Measurements from ENCODE around the gene OXT. TPM values are rescaled to one million over a fixed set of nuclear protein-coding genes. Genes with fewer than 3 reads are reported as not detected.
A peak's percentile ranks its signal among the peaks of the same experiment; 100 is the strongest.

The OXT gene
- total and polyA plus RNA-seq, 2 of the 13 experiments (the other 11 are each of a cell fraction or from before 2014, with no cell fraction given) = not detected

GRCh38 chr20:3115190-3116107, 44.0 kb downstream of the OXT start (continued):
- TF ChIP-seq MAZ (IDR thresholded peaks at IDR 0.05; ENCODE audit: borderline replicate concordance, low read depth, low read length) (no peak), MAZ (CRISPR knock-in tag; IDR thresholded peaks at IDR 0.05; ENCODE audit: low read depth) (0 out of 2 replicates have a peak, but pooled peaks have one; percentile 13), ATM (IDR thresholded peaks at IDR 0.05; ENCODE audit: borderline replicate concordance) (no peak), ZBTB7B (CRISPR knock-in tag; IDR thresholded peaks at IDR 0.05) (no peak), PCBP1 (IDR thresholded peaks at IDR 0.05; ENCODE audit: borderline replicate concordance, low read depth, low read length) (no peak), ZNF766 (CRISPR knock-in tag; IDR thresholded peaks at IDR 0.05; ENCODE audit: borderline replicate concordance) (0 out of 2 replicates have a peak, but pooled peaks have one; percentile 55), HNRNPK (IDR thresholded peaks at IDR 0.05; ENCODE audit: low read depth, low read length, poor library complexity, severe bottlenecking) (no peak), ZNF326 (CRISPR knock-in tag; IDR thresholded peaks at IDR 0.05; ENCODE audit: borderline replicate concordance) (no peak), ZNF879 (CRISPR knock-in tag; IDR thresholded peaks at IDR 0.05) (no peak), KMT2B (CRISPR knock-in tag; IDR thresholded peaks at IDR 0.05) (no peak), U2AF2 (IDR thresholded peaks at IDR 0.05; ENCODE audit: low read depth, low read length) (peak; percentile 55; the same call in 1 of the 2 replicates), ZNF17 (CRISPR knock-in tag; IDR thresholded peaks at IDR 0.05) (0 out of 2 replicates have a peak, but pooled peaks have one; percentile 52), ZNF292 (CRISPR knock-in tag; IDR thresholded peaks at IDR 0.05; ENCODE audit: borderline replicate concordance, low read depth) (0 out of 2 replicates have a peak, but pooled peaks have one; percentile 14), ZNF709 (CRISPR knock-in tag; IDR thresholded peaks at IDR 0.05) (no peak), ZNF468 (CRISPR knock-in tag; IDR thresholded peaks at IDR 0.05) (no peak), GLI4 (CRISPR knock-in tag; IDR thresholded peaks at IDR 0.05; ENCODE audit: borderline replicate concordance) (no peak), NFIC (IDR thresholded peaks at IDR 0.05; ENCODE audit: low read length) (no peak), ZNF670 (CRISPR knock-in tag; IDR thresholded peaks at IDR 0.05; ENCODE audit: borderline replicate concordance) (no peak), FOSL1 (CRISPR knock-in tag; IDR thresholded peaks at IDR 0.05; ENCODE audit: borderline replicate concordance) (no peak), PHF5A (CRISPR knock-in tag; IDR thresholded peaks at IDR 0.05; ENCODE audit: low read depth, unreplicated experiment) (no peak), ZNF883 (CRISPR knock-in tag; IDR thresholded peaks at IDR 0.05; ENCODE audit: not compliant biosample characterization) (no peak), SAP130 (CRISPR knock-in tag; IDR thresholded peaks at IDR 0.05; ENCODE audit: low read depth) (peak; percentile 26; the same call in 1 of the 2 replicates), ERF (CRISPR knock-in tag; IDR thresholded peaks at IDR 0.05) (0 out of 2 replicates have a peak, but pooled peaks have one; percentile 22), MATR3 (CRISPR knock-in tag; IDR thresholded peaks at IDR 0.05) (no peak), ZNF644 (CRISPR knock-in tag; IDR thresholded peaks at IDR 0.05; ENCODE audit: low read depth) (no peak), ZNF503 (CRISPR knock-in tag; IDR thresholded peaks at IDR 0.05) (no peak), CERS6 (CRISPR knock-in tag; IDR thresholded peaks at IDR 0.05) (no peak), ZNF550 (CRISPR knock-in tag; IDR thresholded peaks at IDR 0.05; ENCODE audit: borderline replicate concordance) (no peak), HOXD1 (CRISPR knock-in tag; IDR thresholded peaks at IDR 0.05) (peak; percentile 56; the same call in 1 of the 2 replicates), ZNF205 (CRISPR knock-in tag; IDR thresholded peaks at IDR 0.05) (no peak)
